Stomach (tissue), 9 donors: ENCODE data around the gene TNRC6C. TPM values are rescaled to one million over a fixed set of nuclear protein-coding genes. Genes with fewer than 3 reads are reported as not detected.

ENCODE experiments used
- DNase-seq, 2 donors: peaks; one replicate each; pipeline versions ENCODE4 v3.0.0 to v3.0.0-alpha.2; 2013 to 2019
- H3K27ac ChIP-seq, 5 donors: fragments of 200-600 bp in 4 of 5; sonication (generic) in 4 of 5; one replicate each; pipeline ENCODE4 v1.5.1; 2013 to 2019; ENCODE audit warnings: mild to moderate bottlenecking in 1 of 5, moderate library complexity in 1 of 5
- H3K27me3 ChIP-seq, 3 donors: fragments of 200-600 bp; sonication (generic); one replicate each; pipeline ENCODE4 v1.5.1; 2017 to 2019; ENCODE audit warnings: mixed run types in 1 of 3
- H3K36me3 ChIP-seq, 4 donors: fragments of 200-600 bp; sonication (generic); 1 replicate in 3 of 4; 2 replicates in 1 of 4; pipeline ENCODE4 v1.5.1; 2016 to 2019
- H3K4me1 ChIP-seq, 4 donors: fragments of 200-600 bp; sonication (generic); one replicate each; pipeline ENCODE4 v1.5.1; 2016 to 2019
- H3K4me3 ChIP-seq, 4 donors: fragments of 200-600 bp; sonication (generic) in 3 of 4; one replicate each; pipeline ENCODE4 v1.5.1; 2016 to 2019; ENCODE audit warnings: mild to moderate bottlenecking in 1 of 4
- H3K9me3 ChIP-seq, 4 donors: fragments of 200-600 bp; sonication (generic); one replicate each; pipeline ENCODE4 v1.5.1; 2016 to 2019
- CTCF ChIP-seq, 7 experiments: fragments of 450-650 bp in 4 of 7; fragments of 200-600 bp in 3 of 7; sonication (generic) in 3 of 7; IDR thresholded peaks; one replicate each; pipeline ENCODE4 v1.5.1; 2016 to 2019; ENCODE audit warnings: antibody characterized with exemption in 7 of 7, control low read depth in 2 of 7, mild to moderate bottlenecking in 1 of 7
- EP300 ChIP-seq: sonication (generic); formaldehyde crosslinking; IDR thresholded peaks from one replicate; pipeline ENCODE4 v1.6.1; 2017; ENCODE audit warnings: antibody characterized with exemption
- POLR2A ChIP-seq, 4 donors: fragments of 450-650 bp; IDR thresholded peaks; one replicate each; pipeline ENCODE4 v1.6.1; 2016; ENCODE audit warnings: antibody characterized with exemption in 4 of 4, control low read depth in 2 of 4, mild to moderate bottlenecking in 1 of 4, moderate library complexity in 1 of 4
- POLR2AphosphoS5 ChIP-seq, 3 donors: sonication (generic); formaldehyde crosslinking; IDR thresholded peaks; one replicate each; pipeline ENCODE4 v1.6.1; 2016; ENCODE audit warnings: antibody characterized with exemption in 3 of 3
- WGBS, 5 donors: extraction: QIAGEN DNeasy Blood & Tissue Kit in 3 of 5; methylation state at CpG; one replicate each; pipeline versions ENCODE4 v1.1.5 to v1.1.7; 2013 to 2018; 5-methylcytosine and 5-hydroxymethylcytosine counted together
- intact Hi-C: fragments of 100-400 bp; cut with DNase I; formaldehyde crosslinking; loops from one replicate; pipeline ENCODE4 v1.15.1; 2023; ENCODE audit warnings: low total_unique reads
- polyA plus RNA-seq, 3 donors: library from polyadenylated mRNA; stranded (reverse); fragments of 200-250 nt; gene quantifications; one replicate each; pipeline ENCODE4 v1.2.3, GENCODE V29; 2013
- total RNA-seq, 5 donors: library from RNA; depleted of rRNA; stranded (reverse); fragments of >200 nt; gene quantifications; one replicate each; pipeline versions ENCODE4 v1.1.0 to v1.2.3, GENCODE V29; 2014 to 2016
- donor health status: healthy with polysubstance abuse.
- donor health status: Bipolar disorder and iron deficiency.
- donor health status: healthy.

Gene TNRC6C
- total and polyA plus RNA-seq, 8 donors, result 0.92 to 64.8 (median 9.6) TPM

DNA sequence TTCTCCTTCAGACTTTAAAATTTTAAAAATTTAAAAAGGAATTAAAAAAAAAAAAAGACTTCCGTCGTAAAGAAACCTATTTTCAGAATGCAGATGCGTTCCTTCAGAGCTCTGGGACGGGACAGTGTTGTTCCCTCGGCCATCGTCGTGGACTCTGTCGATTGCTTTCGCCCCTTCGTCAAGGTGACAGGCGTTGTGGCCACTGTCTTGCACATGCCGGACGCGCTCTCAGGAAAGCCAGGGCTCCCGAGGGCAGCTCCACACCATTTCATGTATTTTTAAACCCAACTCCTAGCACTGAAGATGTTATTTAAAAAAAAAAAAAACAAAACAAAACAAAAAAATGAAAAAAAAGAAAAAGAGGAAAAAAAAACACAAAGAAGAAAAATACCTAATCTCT is 147.7 kb downstream of the TNRC6C start:
- WGBS, 5 donors, result 86 to 91% (median 89%) methylated on average over 15 of the region's 15 CpGs
- H3K9me3 ChIP-seq, result no peaks in the 10 kb centered on the region
- peaks cover 21 to 77% (median 65%) of the 10 kb centered on the region in 4 donors for H3K36me3 ChIP-seq
- no peak for TF ChIP-seq CTCF (IDR thresholded peaks at IDR 0.05)
- TF ChIP-seq POLR2A (IDR thresholded peaks at IDR 0.05), result no peak
- no peak for TF ChIP-seq POLR2AphosphoS5 (IDR thresholded peaks at IDR 0.05)
- no peak for TF ChIP-seq EP300
- no peak overlapping the region for H3K4me3 ChIP-seq
- H3K27ac ChIP-seq, result no peak overlapping the region
- no peaks in the 10 kb centered on the region for H3K27me3 ChIP-seq
- peaks cover 0 to 27% (median 12%) of the 10 kb centered on the region in 4 donors for H3K4me1 ChIP-seq
- intact Hi-C loops, result no loop called here
- no peak for DNase-seq

- H3K4me3 ChIP-seq, result no peak overlapping the region
- no peak overlapping the region for H3K27ac ChIP-seq
- intact Hi-C loops, result no loop called here
- peaks cover 0 to 28% (median 14%) of the 10 kb centered on the region in 4 donors for H3K4me1 ChIP-seq
- 57 to 70% (median 66%) methylated on average over 10 of the region's 10 CpGs for WGBS, 5 donors
- no peaks in the 10 kb centered on the region for H3K27me3 ChIP-seq
- H3K36me3 ChIP-seq, result peaks cover 24 to 71% (median 63%) of the 10 kb centered on the region in 4 donors
- no peak for DNase-seq
- TF ChIP-seq POLR2AphosphoS5 (IDR thresholded peaks at IDR 0.05), result no peak
- H3K9me3 ChIP-seq, result no peaks in the 10 kb centered on the region
Observed at GRCh38 chr17:78107457-78107856, 149.0 kb downstream of the TNRC6C start.

- no peak for DNase-seq
- Histone ChIP-seq H3K27ac (no peak overlapping the region), H3K4me3 (no peak overlapping the region), H3K27me3 (no peaks in the 10 kb centered on the region), H3K4me1 (peaks cover 6 to 28% (median 17%) of the 10 kb centered on the region in 4 donors), H3K36me3 (peaks cover 24 to 68% (median 56%) of the 10 kb centered on the region in 4 donors), H3K9me3 (no peaks in the 10 kb centered on the region)
- WGBS, 5 donors, result 89 to 95% (median 92%) methylated on average over 20 to 21 of the region's 21 CpGs
- intact Hi-C loops, result no loop called here
- TF ChIP-seq POLR2AphosphoS5 (IDR thresholded peaks at IDR 0.05), result no peak
- TF ChIP-seq POLR2A (IDR thresholded peaks at IDR 0.05), result no peak
- TF ChIP-seq CTCF (IDR thresholded peaks at IDR 0.05), result no peak
- no peak for TF ChIP-seq EP300
Observed at GRCh38 chr17:78107976-78108725, 149.6 kb downstream of the TNRC6C start.

GRCh38 chr17:78108726-78109488 is 150.4 kb downstream of the TNRC6C start:
- 75 to 84% (median 81%) methylated on average over 18 of the region's 18 CpGs for WGBS, 5 donors
- Histone ChIP-seq H3K36me3 (peaks cover 19 to 66% (median 49%) of the 10 kb centered on the region in 4 donors), H3K27ac (no peak overlapping the region), H3K9me3 (no peaks in the 10 kb centered on the region), H3K27me3 (no peaks in the 10 kb centered on the region), H3K4me3 (no peak overlapping the region), H3K4me1 (peaks cover 6 to 32% (median 16%) of the 10 kb centered on the region in 4 donors)
- no peak for DNase-seq
- no peak for TF ChIP-seq EP300
- TF ChIP-seq POLR2A (IDR thresholded peaks at IDR 0.05), result no peak
- TF ChIP-seq POLR2AphosphoS5 (IDR thresholded peaks at IDR 0.05), result no peak
- TF ChIP-seq CTCF (IDR thresholded peaks at IDR 0.05), result no peak
- intact Hi-C loops, result no loop called here
